SK-N-SH treated with all-trans-retinoic acid at 6 μM for 48 hours (cell line): ENCODE measurements around the gene UNCX.

ENCODE experiments used
- ARNTL ChIP-seq: fragments of 450-650 bp; formaldehyde crosslinking; IDR thresholded peaks from 2 replicates; pipeline ENCODE4 v1.5.0; 2020; ENCODE audit warnings: low read depth, mild to moderate bottlenecking, moderate library complexity, borderline replicate concordance
- CREB5 ChIP-seq: fragments of 250-450 bp; sonication (Bioruptor Pico); IDR thresholded peaks from 2 replicates; pipeline ENCODE4 v1.5.1; 2020; ENCODE audit warnings: low read depth, mild to moderate bottlenecking, moderate library complexity
- GLIS3 ChIP-seq: fragments of 250-450 bp; sonication (Bioruptor Pico); IDR thresholded peaks from 2 replicates; pipeline ENCODE4 v1.5.0; 2020; ENCODE audit warnings: mild to moderate bottlenecking, moderate library complexity
- ISL1 ChIP-seq: fragments of 250-450 bp; sonication (Bioruptor Pico); IDR thresholded peaks from 2 replicates; pipeline ENCODE4 v2.1.2; 2022; ENCODE audit warnings: mild to moderate bottlenecking, moderate library complexity
- ZNF565 ChIP-seq: fragments of 450-650 bp; formaldehyde crosslinking; conservative IDR thresholded peaks from 2 replicates; pipeline ENCODE4 v1.5.0; 2020; ENCODE audit warnings: low read depth, mild to moderate bottlenecking, moderate library complexity

- TF ChIP-seq ISL1 (no peak), ARNTL (CRISPR knock-in tag) (no peak), ZNF565 (no peak), GLIS3 (CRISPR knock-in tag) (no peak), CREB5 (CRISPR knock-in tag) (no peak)
Observed at GRCh38 chr7:1243964-1244416, 11.3 kb downstream of the UNCX start.
